Measurements from ENCODE around the gene CTSV. TPM values are rescaled to one million over a fixed set of nuclear protein-coding genes. Genes with fewer than 3 reads are reported as not detected.
"Not testable (repeated sequence)": the region's sequence is repeated elsewhere in the genome, so short reads cannot be mapped to it uniquely, and the experiment has no call there.

CTSV gene
- polyA plus RNA-seq, 1 donor (not counting 4 experiments of a cell fraction or from before 2014, with no cell fraction given) = 101 TPM

DNA sequence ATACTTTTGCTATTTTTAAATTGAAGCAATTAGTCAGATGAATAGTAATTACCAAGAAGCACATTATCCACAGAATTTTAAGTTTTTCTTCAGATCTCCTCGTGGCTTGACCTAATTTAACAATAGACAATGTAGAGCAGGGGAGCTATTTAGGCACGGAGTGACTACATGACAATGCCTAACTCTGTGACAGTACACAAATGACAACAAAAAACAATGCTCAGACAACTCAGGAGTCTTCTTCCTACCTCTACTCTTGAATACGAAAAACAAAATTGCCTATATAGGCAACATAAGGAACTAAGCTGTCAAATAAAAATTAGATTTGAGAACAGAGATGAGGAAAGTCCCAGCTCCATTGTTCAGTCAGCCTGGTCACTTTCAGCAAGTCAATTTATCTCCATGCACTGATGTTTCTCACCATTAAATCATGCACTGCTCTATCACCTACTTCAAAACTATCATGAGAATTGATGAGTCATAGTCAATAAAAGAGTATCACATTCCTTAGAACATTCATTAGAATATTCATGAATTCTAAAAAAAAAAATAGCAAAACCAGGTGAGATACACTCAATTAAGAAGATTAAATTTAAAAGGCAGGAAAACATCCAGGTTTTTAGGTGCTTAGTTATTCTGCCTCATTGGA, 38.7 kb downstream of the CTSV start:
- H4K20me1 ChIP-seq (ENCODE audit: control insufficient read depth, extremely low read depth, insufficient read depth, low read length); dilution Hi-C loops (cut with MboI; ENCODE audit: extremely low pct_ligation_motif_present, low sequenced_read_pairs); H3K9me1 ChIP-seq (ENCODE audit: control insufficient read depth, extremely low read depth, insufficient read depth, low read length); H3K27me3 ChIP-seq (ENCODE audit: control insufficient read depth, extremely low read depth, insufficient read depth, low read length); H3K9ac ChIP-seq (ENCODE audit: control insufficient read depth, extremely low read depth, insufficient read depth, low read length); H3K9me3 ChIP-seq (ENCODE audit: control insufficient read depth, low read depth, low read length); H3K4me3 ChIP-seq (ENCODE audit: control insufficient read depth in 2 of 3, extremely low read depth in 1 of 3, insufficient read depth in 2 of 3, low read depth in 1 of 3, low read length in 3 of 3); H3K36me3 ChIP-seq (ENCODE audit: control insufficient read depth in 2 of 2, extremely low read depth in 1 of 2, insufficient read depth in 2 of 2, low read length in 2 of 2); H2AFZ ChIP-seq (ENCODE audit: control insufficient read depth, low read length); H3K4me2 ChIP-seq (ENCODE audit: control insufficient read depth, extremely low read depth, insufficient read depth, low read depth, low read length); DNase-seq (ENCODE audit: low read depth, low spot score); FAIRE-seq: not testable (repeated sequence)
- Histone ChIP-seq H3K4me1 (ENCODE audit: control insufficient read depth, extremely low read depth, insufficient read depth, low read length) (peaks cover 12% of the 10 kb centered on the region), H3K27ac (ENCODE audit: control insufficient read depth, insufficient read depth, low read length) (peak overlapping the region; percentile 64), H3K79me2 (ENCODE audit: control insufficient read depth, insufficient read depth, low read length) (peaks cover 68% of the 10 kb centered on the region)

- H3K4me3 ChIP-seq (ENCODE audit: control insufficient read depth in 2 of 3, extremely low read depth in 1 of 3, insufficient read depth in 2 of 3, low read depth in 1 of 3, low read length in 3 of 3); DNase-seq (ENCODE audit: low read depth, low spot score); H2AFZ ChIP-seq (ENCODE audit: control insufficient read depth, low read length); H3K9ac ChIP-seq (ENCODE audit: control insufficient read depth, extremely low read depth, insufficient read depth, low read length); H3K36me3 ChIP-seq (ENCODE audit: control insufficient read depth in 2 of 2, extremely low read depth in 1 of 2, insufficient read depth in 2 of 2, low read length in 2 of 2); H4K20me1 ChIP-seq (ENCODE audit: control insufficient read depth, extremely low read depth, insufficient read depth, low read length); H3K9me3 ChIP-seq (ENCODE audit: control insufficient read depth, low read depth, low read length); dilution Hi-C loops (cut with MboI; ENCODE audit: extremely low pct_ligation_motif_present, low sequenced_read_pairs); FAIRE-seq; H3K4me2 ChIP-seq (ENCODE audit: control insufficient read depth, extremely low read depth, insufficient read depth, low read depth, low read length); H3K9me1 ChIP-seq (ENCODE audit: control insufficient read depth, extremely low read depth, insufficient read depth, low read length); H3K27me3 ChIP-seq (ENCODE audit: control insufficient read depth, extremely low read depth, insufficient read depth, low read length): not testable (repeated sequence)
- H3K4me1 ChIP-seq (ENCODE audit: control insufficient read depth, extremely low read depth, insufficient read depth, low read length) = peaks cover 12% of the 10 kb centered on the region
- peaks cover 66% of the 10 kb centered on the region for H3K79me2 ChIP-seq (ENCODE audit: control insufficient read depth, insufficient read depth, low read length)
- peak overlapping the region; percentile 64 for H3K27ac ChIP-seq (ENCODE audit: control insufficient read depth, insufficient read depth, low read length)
Observed at GRCh38 chr9:96999733-97000132, 39.2 kb downstream of the CTSV start.

DNA sequence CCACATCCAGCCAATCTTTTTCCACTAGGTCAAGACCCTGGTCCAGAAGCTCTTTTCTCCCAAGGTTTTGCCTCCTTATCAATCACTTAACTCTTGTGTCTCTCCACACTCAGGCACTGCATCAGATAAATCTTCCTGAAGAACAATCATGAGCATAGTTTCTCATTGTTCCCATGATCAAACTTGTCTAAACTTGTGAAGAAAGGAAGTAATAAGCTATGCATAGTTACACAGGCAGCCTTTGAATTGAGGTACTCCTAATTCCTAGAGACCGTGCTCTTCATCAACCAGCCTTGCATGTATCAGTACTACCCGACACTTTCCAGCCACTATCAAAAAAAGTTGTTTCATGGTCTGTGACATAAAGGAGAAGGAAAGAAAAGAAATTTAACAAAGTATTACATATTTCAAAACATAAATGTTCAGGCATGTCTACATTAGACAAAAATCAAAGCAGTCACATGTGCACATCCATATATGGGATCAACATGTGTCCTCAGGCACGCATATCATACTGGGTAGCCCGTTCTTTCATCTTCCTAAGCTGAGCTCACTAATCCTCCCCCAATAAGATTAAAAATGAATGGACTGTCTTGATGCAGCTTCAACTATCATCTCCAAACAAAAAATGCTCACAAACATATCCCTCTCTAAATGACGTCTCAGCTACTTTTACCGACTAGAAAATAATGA, 41.8 kb downstream of the CTSV start:
- peak overlapping the region; percentile 54 for H3K27ac ChIP-seq (ENCODE audit: control insufficient read depth, insufficient read depth, low read length)
- not testable (repeated sequence) for H4K20me1 ChIP-seq (ENCODE audit: control insufficient read depth, extremely low read depth, insufficient read depth, low read length); DNase-seq (ENCODE audit: low read depth, low spot score)

GRCh38 chr9:96994531-96995016, 44.4 kb downstream of the CTSV start:
- H3K27me3 ChIP-seq (ENCODE audit: control insufficient read depth, extremely low read depth, insufficient read depth, low read length); H3K9me1 ChIP-seq (ENCODE audit: control insufficient read depth, extremely low read depth, insufficient read depth, low read length); H2AFZ ChIP-seq (ENCODE audit: control insufficient read depth, low read length); H3K4me3 ChIP-seq (ENCODE audit: control insufficient read depth in 2 of 3, extremely low read depth in 1 of 3, insufficient read depth in 2 of 3, low read depth in 1 of 3, low read length in 3 of 3); H3K36me3 ChIP-seq (ENCODE audit: control insufficient read depth in 2 of 2, extremely low read depth in 1 of 2, insufficient read depth in 2 of 2, low read length in 2 of 2); H4K20me1 ChIP-seq (ENCODE audit: control insufficient read depth, extremely low read depth, insufficient read depth, low read length); H3K27ac ChIP-seq (ENCODE audit: control insufficient read depth, insufficient read depth, low read length); H3K4me1 ChIP-seq (ENCODE audit: control insufficient read depth, extremely low read depth, insufficient read depth, low read length); DNase-seq (ENCODE audit: low read depth, low spot score); dilution Hi-C loops (cut with MboI; ENCODE audit: extremely low pct_ligation_motif_present, low sequenced_read_pairs); H3K9ac ChIP-seq (ENCODE audit: control insufficient read depth, extremely low read depth, insufficient read depth, low read length); H3K9me3 ChIP-seq (ENCODE audit: control insufficient read depth, low read depth, low read length); H3K4me2 ChIP-seq (ENCODE audit: control insufficient read depth, extremely low read depth, insufficient read depth, low read depth, low read length): not testable (repeated sequence)
- FAIRE-seq = peak; percentile 17
- H3K79me2 ChIP-seq (ENCODE audit: control insufficient read depth, insufficient read depth, low read length) = peaks cover 55% of the 10 kb centered on the region

More for the DNA sequence above, 41.8 kb downstream of the CTSV start:
- peak; percentile 80 for FAIRE-seq
- H3K36me3 ChIP-seq (ENCODE audit: control insufficient read depth in 2 of 2, extremely low read depth in 1 of 2, insufficient read depth in 2 of 2, low read length in 2 of 2); H3K27me3 ChIP-seq (ENCODE audit: control insufficient read depth, extremely low read depth, insufficient read depth, low read length); H3K9me1 ChIP-seq (ENCODE audit: control insufficient read depth, extremely low read depth, insufficient read depth, low read length); H3K9me3 ChIP-seq (ENCODE audit: control insufficient read depth, low read depth, low read length); dilution Hi-C loops (cut with MboI; ENCODE audit: extremely low pct_ligation_motif_present, low sequenced_read_pairs); H2AFZ ChIP-seq (ENCODE audit: control insufficient read depth, low read length); H3K4me3 ChIP-seq (ENCODE audit: control insufficient read depth in 2 of 3, extremely low read depth in 1 of 3, insufficient read depth in 2 of 3, low read depth in 1 of 3, low read length in 3 of 3): not testable (repeated sequence)
- H3K9ac ChIP-seq (ENCODE audit: control insufficient read depth, extremely low read depth, insufficient read depth, low read length) = peak overlapping the region; percentile 22
- peaks cover 12% of the 10 kb centered on the region for H3K4me1 ChIP-seq (ENCODE audit: control insufficient read depth, extremely low read depth, insufficient read depth, low read length)
- H3K4me2 ChIP-seq (ENCODE audit: control insufficient read depth, extremely low read depth, insufficient read depth, low read depth, low read length) = peak overlapping the region; percentile 56
- peaks cover 54% of the 10 kb centered on the region for H3K79me2 ChIP-seq (ENCODE audit: control insufficient read depth, insufficient read depth, low read length)

DNA sequence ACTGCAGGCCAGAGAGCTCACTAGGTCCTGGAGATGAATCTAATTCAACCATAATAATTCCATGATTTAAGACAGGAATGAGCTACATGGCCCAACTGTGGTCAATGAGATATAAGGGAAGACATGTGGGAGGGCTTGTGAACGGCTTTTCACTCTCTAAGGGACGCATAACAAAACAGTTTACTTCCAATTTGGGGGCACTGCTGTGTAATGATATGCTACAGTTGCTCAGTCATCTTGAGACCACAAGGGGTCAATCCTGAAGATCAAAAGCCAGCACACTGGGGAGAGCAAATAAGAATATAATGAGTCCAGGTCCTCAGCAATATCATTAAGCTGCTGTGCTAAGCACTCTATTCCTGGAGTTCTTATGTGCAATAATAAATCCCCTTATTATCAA, 46.6 kb downstream of the CTSV start:
- H3K4me2 ChIP-seq (ENCODE audit: control insufficient read depth, extremely low read depth, insufficient read depth, low read depth, low read length); H3K9me3 ChIP-seq (ENCODE audit: control insufficient read depth, low read depth, low read length); DNase-seq (ENCODE audit: low read depth, low spot score); H3K36me3 ChIP-seq (ENCODE audit: control insufficient read depth in 2 of 2, extremely low read depth in 1 of 2, insufficient read depth in 2 of 2, low read length in 2 of 2); FAIRE-seq; H3K4me1 ChIP-seq (ENCODE audit: control insufficient read depth, extremely low read depth, insufficient read depth, low read length); H4K20me1 ChIP-seq (ENCODE audit: control insufficient read depth, extremely low read depth, insufficient read depth, low read length); H3K27me3 ChIP-seq (ENCODE audit: control insufficient read depth, extremely low read depth, insufficient read depth, low read length); H2AFZ ChIP-seq (ENCODE audit: control insufficient read depth, low read length); H3K27ac ChIP-seq (ENCODE audit: control insufficient read depth, insufficient read depth, low read length); H3K4me3 ChIP-seq (ENCODE audit: control insufficient read depth in 2 of 3, extremely low read depth in 1 of 3, insufficient read depth in 2 of 3, low read depth in 1 of 3, low read length in 3 of 3); H3K9ac ChIP-seq (ENCODE audit: control insufficient read depth, extremely low read depth, insufficient read depth, low read length); dilution Hi-C loops (cut with MboI; ENCODE audit: extremely low pct_ligation_motif_present, low sequenced_read_pairs); H3K9me1 ChIP-seq (ENCODE audit: control insufficient read depth, extremely low read depth, insufficient read depth, low read length): not testable (repeated sequence)
- H3K79me2 ChIP-seq (ENCODE audit: control insufficient read depth, insufficient read depth, low read length) = peaks cover 50% of the 10 kb centered on the region
